GM18867 (cell line): ENCODE measurements around the gene PPIA.
A peak's percentile ranks its signal among the peaks of the same experiment; 100 is the strongest.
"Not testable (repeated sequence)": the region's sequence is repeated elsewhere in the genome, so short reads cannot be mapped to it uniquely, and the experiment has no call there.

Source experiments
- ATAC-seq: cut with Tn5 transposase; IDR thresholded peaks from one replicate; pipeline ENCODE4 v1.9.1; 2021; ENCODE audit warnings: mild to moderate bottlenecking, moderate library complexity; ENCODE audit not compliant: unreplicated experiment

Gene PPIA

GRCh38 chr7:44819292-44819691 is 22.8 kb downstream of the PPIA start:
- no peak for ATAC-seq

GRCh38 chr7:44823255-44823781 is 26.8 kb downstream of the PPIA start:
- no peak for ATAC-seq

GRCh38 chr7:44824894-44825526 is 28.5 kb downstream of the PPIA start:
- no peak for ATAC-seq

GRCh38 chr7:44827567-44827966 is 31.1 kb downstream of the PPIA start:
- ATAC-seq, result no peak

- no peak for ATAC-seq
These were observed 42.3 kb downstream of the PPIA start for GRCh38 chr7:44838751-44839150.

GRCh38 chr7:44842675-44843074 is 46.2 kb downstream of the PPIA start:
- ATAC-seq, result not testable (repeated sequence)

GRCh38 chr7:44843440-44843839 is 47.0 kb downstream of the PPIA start:
- ATAC-seq, result not testable (repeated sequence)

- ATAC-seq, result no peak
These were observed 49.0 kb downstream of the PPIA start for GRCh38 chr7:44845451-44845850.

GRCh38 chr7:44846390-44846789 is 49.9 kb downstream of the PPIA start:
- not testable (repeated sequence) for ATAC-seq

GRCh38 chr7:44846816-44847508 is 50.5 kb downstream of the PPIA start:
- no peak for ATAC-seq

- peak; percentile 67 for ATAC-seq
These were observed 51.0 kb downstream of the PPIA start for GRCh38 chr7:44847509-44847919.

GRCh38 chr7:44847920-44848634 is 51.6 kb downstream of the PPIA start, which contains the start of gene H2AZ2:
Gene H2AZ2 (minus strand): TSS chr7:44848087. CDS start chr7:44847971, 116 bp downstream.
- ATAC-seq, result peak; percentile 84

GRCh38 chr7:44849259-44849884 is 52.9 kb downstream of the PPIA start:
- ATAC-seq, result no peak

GRCh38 chr7:44849885-44850544 is 53.5 kb downstream of the PPIA start:
- ATAC-seq, result no peak

GRCh38 chr7:44852590-44852989 is 56.1 kb downstream of the PPIA start:
- no peak for ATAC-seq
